GM10266 (cell line): ENCODE results near the gene PRKCZ.

Experiments used
- DNase-seq: peaks from one replicate; pipeline ENCODE4 v3.0.0; 2012; ENCODE audit errors: extremely low spot score
- TF ChIP-seq, protein P1 (sequence below): IDR thresholded peaks from 2 replicates; pipeline ENCODE4 v1.5.1; 2012; ENCODE audit warnings: mild to moderate bottlenecking, low read depth; ENCODE audit not compliant: control insufficient read depth, insufficient read depth; ENCODE audit errors: missing control alignments

Gene PRKCZ

DNA sequence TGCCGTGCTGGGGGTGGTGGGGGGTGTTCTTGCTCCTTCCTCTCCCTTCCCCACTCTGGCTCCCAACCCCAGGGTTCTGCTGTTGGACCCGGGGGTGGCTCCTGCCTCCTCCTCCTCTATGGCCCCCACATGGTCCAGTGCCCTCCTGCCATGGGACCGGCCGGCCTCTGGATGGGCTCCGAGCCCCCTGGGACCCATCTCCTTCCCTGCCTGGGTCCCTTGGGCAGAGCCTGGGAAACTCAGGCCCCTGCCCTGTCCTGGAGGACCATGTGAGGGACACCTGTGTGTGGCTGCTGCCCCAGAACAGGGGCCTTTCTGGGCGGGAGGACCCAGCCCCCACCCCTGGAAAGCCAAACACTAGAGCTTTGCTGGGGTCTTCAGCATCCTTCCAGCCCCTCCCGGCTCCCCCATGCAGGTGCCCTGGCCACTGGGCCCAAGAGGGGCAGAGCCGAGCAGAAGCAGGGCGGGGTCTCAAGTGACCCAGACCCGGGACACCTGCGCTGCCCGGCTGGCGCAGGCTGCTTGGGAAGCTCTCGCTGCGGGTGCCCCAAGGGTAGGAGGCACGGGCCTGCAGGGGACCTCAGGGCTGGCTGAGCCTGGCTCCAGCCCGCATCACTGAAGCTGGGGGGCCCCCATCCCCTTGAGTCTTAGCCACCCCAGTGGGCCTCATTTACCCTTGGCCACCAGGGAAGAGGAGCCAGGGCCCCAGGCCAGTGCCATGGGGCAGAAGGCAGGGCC is 146.9 kb downstream of the PRKCZ start:
- TF ChIP-seq, protein P1, sequence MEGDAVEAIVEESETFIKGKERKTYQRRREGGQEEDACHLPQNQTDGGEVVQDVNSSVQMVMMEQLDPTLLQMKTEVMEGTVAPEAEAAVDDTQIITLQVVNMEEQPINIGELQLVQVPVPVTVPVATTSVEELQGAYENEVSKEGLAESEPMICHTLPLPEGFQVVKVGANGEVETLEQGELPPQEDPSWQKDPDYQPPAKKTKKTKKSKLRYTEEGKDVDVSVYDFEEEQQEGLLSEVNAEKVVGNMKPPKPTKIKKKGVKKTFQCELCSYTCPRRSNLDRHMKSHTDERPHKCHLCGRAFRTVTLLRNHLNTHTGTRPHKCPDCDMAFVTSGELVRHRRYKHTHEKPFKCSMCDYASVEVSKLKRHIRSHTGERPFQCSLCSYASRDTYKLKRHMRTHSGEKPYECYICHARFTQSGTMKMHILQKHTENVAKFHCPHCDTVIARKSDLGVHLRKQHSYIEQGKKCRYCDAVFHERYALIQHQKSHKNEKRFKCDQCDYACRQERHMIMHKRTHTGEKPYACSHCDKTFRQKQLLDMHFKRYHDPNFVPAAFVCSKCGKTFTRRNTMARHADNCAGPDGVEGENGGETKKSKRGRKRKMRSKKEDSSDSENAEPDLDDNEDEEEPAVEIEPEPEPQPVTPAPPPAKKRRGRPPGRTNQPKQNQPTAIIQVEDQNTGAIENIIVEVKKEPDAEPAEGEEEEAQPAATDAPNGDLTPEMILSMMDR: no peak
- DNase-seq: no peak

GRCh38 chr1:2197707-2198165 is 147.5 kb downstream of the PRKCZ start:
- TF ChIP-seq, protein P1: no peak
- DNase-seq: no peak

DNA sequence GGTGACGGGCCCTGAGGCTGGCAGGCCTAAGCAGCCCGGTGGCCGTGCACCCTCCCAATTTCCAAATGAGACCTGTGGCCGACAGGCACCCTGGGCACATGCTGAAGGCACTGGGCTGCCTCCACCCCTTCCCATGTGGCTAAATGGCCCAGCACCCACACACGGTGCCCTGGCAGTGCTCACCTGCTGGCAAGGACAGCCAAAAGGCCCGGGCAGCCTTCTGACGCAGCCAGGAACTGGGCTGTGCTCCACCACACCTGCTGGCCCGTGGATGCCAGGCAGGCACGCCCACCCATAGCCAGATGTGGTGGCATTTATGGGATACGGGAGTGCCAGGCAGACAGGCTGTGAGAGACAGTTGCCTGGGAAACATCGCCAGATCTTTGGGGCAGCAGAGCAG is 148.4 kb downstream of the PRKCZ start:
- no peak for DNase-seq
- TF ChIP-seq, protein P1: no peak

GRCh38 chr1:2199042-2199810 is 149.0 kb downstream of the PRKCZ start:
- TF ChIP-seq, protein P1: no peak
- peak; percentile 92 for DNase-seq

- TF ChIP-seq, protein P1: no peak
- DNase-seq: no peak
Observed at GRCh38 chr1:2200308-2200943, 150.2 kb downstream of the PRKCZ start.

DNA sequence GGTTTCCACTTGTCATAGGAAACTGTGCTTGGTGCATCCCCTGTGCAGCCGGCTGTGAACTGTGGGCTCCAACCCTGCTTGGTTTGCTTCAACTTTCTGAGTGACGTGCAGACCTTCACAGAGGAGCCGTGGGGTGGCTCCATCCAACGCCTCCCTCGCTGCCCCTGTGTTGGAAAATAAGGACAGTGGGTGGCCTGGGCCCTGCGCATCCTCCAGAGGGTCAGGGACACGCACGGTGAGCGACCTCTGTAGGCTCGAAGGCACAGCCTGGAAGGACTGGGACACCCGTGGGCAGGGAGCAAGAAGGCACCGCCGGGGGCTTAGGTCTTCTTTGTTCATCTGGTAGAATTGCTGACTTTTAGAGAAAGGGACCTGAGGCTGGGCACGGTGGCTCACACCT is 150.9 kb downstream of the PRKCZ start:
- DNase-seq: no peak
- TF ChIP-seq, protein P1: no peak

- no peak for DNase-seq
- TF ChIP-seq, protein P1: no peak
Observed at GRCh38 chr1:2202008-2202575, 151.9 kb downstream of the PRKCZ start.
